NCI-H1105 treated with DMSO at 0.1 percent for 48 hours (cell line): ENCODE measurements around the gene GRID2.
"Not testable (repeated sequence)": the region's sequence is repeated elsewhere in the genome, so short reads cannot be mapped to it uniquely, and the experiment has no call there.

Source experiments
- DNase-seq: peaks from one replicate; lab custom pipeline; 2025; lab: John Stamatoyannopoulos, UW

Gene GRID2

DNA sequence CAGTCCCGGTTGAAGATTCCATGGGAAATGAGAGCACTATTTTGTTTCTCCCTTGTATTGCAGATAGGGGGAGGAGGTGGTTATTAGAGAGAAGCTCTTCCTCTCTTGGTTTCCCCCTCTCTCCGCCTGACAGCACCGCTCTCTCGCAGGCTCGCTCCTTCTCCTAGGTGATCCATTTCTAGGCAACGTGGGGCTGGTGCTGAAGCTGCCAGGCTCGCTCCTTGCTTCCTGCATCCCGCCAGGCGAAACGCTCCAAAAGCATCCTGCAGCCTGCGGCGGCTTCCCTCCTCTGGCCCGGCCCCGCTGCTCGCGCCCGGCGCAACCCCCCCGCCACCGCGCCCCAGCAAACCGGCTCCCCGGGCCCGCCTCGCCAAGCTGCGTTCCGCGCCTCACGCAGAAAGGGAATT lies at the start of gene GRID2:
Gene GRID2 (plus strand): TSS at position 346 of the 407 bp plus-strand sequence.
- peak; percentile 40 for DNase-seq

DNA sequence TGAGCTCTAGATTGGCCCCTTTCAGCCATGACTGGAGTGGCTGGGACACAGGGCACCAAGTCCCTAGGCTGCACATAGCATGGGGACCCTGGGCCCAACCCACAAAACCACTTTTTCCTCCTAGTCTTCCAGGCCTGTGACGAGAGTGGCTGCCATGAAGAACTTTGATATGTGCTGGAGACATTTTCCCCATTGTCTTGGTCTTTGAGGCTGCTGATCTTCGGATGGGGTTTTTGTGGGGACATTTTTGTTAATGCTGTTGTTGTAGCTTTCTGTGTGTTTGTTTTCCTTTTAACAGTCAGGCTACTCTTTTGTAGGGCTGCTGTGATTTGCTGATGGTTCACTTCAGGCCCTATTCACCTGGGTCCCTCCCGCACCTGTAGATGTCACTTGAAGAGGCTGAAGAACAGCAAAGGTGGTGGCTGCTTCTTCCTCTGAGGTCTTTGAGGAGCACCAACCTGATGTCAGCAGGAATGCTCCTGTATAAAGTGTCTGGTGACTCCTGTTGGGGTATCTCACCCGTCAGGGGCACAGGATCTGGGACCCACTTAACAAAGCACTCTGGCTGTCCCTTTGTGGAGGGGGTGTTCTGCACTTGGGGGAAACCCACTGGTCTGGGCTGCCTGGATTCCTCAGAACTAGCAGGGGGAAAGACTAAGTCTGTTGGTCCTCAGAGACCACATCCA lies 49.6 kb upstream of the GRID2 start:
- DNase-seq, result no peak

DNA sequence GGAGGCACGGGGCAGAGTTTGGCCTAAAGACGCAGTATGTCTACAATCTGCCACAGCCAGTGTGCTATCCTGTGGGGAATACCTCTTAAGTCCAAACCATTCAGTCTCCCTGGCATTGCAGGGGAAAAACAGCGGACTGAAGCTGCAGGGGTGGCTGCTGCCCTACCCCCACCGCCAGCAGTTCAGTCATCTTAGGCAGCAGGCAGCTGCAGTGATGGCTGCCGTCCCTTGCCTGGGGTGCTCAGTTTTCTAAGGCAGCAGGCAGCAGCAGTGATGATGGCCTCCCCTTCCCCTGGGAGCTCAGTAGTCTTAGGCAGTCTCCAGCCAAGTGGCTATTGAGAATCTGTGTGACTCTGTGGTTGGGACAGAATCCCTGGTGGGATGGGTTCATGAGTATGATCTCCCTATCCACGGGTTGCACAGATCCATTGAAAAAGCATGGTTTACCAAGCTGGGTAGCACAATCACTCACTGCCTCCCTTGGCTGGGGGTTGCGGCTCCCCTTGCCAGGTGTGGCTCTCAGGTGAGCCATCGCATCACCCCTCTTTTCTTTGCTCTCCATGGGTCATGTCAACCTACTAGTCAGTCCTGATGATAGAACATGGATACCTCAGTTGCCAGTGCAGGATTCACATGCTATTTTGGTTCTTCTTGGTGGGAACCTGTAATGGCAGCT lies 48.9 kb upstream of the GRID2 start:
- no peak for DNase-seq

DNA sequence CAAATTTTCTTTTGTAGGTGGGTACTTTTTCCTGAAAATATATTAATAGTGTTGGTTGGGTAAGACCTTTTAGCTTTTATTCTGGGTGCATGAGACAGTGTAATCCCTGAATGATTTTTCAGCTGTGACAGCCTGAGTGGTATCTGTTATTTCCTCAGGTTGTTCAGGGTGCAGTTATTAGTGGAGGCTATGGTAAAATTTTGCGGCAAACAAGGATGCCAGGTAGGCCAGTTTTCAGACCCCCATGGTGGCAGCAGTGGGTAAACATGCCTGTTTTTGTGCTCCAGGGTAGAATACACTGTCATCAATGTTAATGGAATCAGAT lies 47.9 kb upstream of the GRID2 start:
- no peak for DNase-seq

DNA sequence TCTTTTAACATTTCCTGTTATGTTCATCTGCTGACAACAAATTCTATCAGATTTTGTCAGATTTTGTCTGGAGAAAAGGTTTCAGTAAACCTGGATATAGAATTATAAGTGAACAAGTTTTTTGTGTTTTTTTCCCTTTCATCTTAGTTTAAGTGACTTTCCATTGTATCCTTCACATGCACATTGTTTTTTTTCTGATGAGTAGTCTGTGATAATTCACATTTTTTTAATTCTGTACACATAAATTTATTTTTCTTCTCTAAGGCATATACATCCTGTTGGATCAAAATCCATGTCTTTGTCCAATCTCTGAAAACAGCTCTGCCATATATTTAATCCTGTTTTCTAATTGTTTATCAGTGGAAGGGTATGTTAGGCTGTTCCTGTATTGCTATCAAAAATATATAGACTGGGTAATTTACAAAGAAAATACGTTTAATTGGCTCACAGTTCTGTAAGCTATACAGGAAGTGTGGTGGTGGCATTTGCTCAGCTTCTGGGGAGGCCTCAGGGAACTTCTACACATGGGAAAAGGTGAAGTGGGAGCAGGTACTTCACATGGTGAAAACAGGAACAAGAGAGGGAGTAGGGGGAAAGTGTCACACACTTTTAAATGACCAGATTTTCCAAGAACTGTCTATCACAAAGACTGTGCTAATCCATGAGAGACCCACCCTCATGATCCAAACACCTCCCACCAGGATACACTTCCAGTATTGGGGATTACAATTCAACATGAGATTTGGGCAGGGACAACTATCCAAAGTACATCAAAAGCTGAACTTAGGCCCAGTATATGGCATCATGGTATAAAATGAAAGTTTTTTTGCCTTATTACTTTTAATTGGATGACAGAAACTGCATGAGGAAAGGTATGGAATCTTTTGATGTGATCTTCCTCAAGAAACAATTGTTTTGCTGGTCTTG lies 45.6 kb upstream of the GRID2 start:
- no peak for DNase-seq

DNA sequence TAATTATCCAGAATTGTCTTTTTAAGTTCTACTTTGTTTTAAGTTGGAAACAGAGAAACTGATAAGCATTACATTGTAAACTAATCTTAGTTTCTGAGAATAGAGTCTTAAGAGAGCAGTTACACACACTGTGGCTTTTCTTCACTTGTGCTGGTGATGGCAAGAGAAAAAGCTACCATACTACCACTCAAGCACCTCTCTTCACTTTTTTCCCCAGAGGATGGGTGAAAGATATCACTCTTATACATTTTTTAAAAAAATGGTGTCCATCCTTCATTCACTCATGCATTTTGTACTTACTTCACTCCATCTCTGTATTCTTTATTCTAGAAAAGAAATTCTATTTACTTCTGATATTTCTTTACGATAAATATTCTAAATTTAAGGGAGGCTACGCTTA lies 42.5 kb upstream of the GRID2 start:
- DNase-seq, result no peak

DNA sequence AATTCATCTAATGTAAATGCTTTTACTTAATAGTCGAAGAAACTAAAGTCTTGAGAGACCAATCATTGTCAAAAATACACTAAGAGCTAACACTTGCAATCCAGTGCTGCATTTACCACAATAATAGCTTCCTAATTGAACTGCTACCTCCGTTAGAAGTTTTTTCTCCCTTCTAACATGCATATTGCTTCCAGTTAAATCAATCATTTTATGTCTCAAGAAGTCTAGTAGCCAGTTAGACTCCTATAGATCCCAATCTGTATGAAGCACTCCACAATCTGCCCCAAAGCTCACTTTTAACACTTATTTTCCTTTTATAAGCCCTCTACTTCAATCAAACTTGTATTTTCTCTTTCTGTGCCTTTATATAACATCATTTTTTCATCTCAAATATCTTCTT lies 41.4 kb upstream of the GRID2 start:
- DNase-seq, result no peak

DNA sequence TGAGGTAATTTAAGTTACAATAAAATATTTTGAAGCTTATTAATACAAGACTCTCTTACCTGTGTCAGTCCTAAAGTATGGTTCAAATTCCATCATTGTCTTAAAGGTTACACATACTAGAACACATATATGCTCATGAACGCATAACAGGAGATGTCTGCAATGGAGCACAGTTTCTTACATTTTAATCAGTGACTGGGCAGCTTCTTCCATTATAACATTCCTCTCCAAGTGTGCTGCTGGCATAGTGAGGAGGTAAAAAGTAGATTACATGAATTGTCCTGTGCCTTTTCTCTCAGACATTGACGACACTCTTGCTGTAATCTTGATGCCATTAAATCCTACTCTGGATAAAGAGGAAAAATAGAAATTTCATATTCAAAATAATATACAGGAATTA lies 40.8 kb upstream of the GRID2 start:
- no peak for DNase-seq

DNA sequence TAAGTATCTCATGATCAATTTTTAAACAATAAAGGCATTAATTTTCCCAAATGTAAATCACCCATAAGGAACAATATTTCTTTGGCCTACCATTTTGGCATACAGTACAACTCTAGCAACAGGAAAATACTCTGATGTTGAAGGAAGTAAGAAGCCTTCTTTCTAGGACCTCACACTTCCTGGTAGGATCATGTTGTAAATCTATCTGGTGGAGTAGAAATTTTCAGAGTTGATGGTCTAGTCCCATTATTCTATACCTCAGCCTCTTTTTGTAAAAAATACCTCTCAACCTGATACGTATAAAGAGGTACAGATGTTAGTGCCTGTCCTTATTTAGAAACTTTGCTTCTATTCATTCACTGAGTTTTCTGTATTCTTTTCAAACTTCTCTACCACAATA lies 40.2 kb upstream of the GRID2 start:
- no peak for DNase-seq

DNA sequence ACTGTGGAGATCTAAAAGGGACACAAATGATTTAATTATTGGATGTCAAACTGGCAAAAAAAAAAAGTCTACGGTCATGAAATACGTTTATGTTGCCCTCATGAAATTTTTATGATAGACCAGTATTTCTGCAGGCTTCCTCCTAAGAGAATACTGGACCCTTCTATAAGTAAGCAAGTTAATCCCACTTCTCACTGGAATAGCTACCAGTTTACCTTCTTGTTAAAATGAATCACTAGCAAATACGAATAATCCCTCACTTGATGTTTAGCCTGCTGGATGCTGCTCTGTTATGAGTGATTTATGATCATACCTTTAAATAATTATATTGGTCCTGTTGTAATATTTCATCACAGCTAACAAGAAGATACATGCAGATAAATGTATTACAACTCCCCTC lies 39.6 kb upstream of the GRID2 start:
- DNase-seq, result no peak

DNA sequence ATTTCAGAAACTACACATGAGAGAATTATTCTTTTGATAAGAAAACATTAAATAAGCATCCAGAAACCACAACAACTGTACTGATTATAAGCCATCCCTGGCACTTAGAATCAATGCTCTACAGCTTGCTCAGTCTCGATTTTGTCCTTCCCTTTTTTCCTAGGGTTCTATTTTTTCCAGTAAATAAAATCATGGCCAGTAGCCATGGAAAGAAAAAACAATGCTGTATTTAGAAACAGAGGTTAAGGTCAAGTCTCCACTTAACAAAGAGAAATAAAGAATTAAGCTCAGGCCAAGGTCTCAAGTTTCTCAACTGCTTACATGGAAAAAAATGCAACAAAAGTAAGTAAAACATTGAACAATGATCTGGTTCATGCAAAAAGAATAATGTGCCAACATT lies 38.7 kb upstream of the GRID2 start:
- DNase-seq, result no peak

DNA sequence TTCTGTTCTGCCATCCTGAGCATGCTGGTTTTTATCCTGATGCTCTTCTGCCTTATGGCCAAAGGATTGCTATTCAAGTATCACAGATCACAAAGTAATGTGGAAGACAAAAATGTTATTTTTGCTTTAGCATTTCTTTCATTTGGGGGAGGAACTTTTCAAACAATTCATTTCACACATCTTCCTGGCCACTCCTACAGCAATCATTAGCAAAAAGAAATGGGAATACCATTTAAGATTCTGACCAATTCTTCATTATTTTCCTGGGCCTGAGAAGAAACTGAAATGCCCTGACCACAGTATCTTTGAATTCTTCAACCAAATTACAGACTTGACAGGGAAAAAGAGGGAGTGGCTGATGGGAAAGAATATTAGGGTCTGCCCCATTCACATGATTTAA lies 38.0 kb upstream of the GRID2 start:
- no peak for DNase-seq

DNA sequence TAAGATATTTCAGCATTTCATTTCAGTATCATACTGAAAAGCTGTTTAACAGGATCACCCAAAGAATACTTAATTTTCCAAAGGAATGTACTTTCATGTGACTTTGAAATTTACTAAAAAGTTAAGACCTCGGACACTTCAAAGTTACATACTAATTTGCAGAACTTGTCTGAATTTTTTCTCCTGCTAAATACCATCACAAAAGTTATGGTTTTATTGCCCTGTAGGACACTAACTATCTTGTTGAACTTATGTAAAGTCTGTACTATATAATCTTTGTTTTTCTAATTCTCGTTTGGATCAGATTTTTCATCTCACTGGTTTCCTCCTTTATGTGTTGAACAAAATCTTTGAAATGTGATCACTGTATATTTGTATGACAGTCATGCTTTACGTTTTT lies 37.2 kb upstream of the GRID2 start:
- no peak for DNase-seq

DNA sequence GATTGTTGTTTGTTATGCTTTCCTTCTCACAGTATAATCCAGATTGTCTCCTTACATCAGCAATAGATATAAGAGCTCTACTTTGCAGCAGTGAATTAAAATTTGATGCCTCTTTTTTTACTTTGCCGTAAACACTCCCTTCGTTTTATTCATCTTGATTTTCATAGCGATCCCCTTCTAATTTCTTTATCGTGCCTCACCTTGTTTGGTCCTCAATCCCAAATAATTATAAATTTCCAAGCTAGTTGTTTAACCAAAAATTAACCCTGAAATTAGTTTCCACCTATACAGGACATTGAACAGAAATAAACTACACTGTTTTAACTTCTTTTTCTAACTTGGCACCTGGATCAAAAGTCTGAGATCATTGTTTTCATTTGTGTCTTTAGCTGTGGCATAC lies 35.1 kb upstream of the GRID2 start:
- no peak for DNase-seq

DNA sequence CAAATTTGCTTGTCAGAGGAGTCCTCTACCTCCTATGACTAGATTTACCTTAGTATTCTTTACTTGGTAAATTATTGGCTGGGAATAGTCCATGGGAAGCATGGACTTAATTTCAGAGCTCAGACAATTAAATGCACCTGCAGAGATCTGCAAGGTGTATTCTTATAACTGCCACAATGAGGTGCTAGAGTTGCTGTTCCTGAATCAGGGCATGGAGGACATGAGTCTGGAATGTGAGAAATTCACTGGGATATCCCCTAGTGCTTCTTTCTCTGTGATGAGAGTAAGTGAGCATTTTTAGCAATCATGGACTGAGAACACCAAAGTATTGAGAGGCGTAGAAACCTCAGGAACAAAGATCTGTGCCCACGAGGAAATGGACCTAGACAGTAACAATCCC lies 32.9 kb upstream of the GRID2 start:
- no peak for DNase-seq

DNA sequence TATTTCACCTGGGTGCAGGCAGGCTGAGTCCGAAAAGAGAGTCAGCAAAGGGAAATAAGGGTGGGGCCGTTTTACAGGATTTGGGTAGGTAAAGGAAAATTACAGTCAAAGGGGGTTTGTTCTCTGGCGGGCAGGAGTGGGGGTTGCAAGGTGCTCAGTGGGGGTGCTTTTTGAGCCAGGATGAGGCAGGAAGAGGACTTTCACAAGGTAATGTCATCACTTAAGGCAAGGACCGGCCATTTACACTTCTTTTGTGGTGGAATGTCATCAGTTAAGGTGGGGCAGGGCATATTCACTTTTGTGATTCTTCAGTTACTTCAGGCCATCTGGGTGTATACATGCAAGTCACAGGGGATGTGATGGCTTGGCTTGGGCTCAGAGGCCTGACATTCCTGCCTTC lies 32.2 kb upstream of the GRID2 start:
- not testable (repeated sequence) for DNase-seq

DNA sequence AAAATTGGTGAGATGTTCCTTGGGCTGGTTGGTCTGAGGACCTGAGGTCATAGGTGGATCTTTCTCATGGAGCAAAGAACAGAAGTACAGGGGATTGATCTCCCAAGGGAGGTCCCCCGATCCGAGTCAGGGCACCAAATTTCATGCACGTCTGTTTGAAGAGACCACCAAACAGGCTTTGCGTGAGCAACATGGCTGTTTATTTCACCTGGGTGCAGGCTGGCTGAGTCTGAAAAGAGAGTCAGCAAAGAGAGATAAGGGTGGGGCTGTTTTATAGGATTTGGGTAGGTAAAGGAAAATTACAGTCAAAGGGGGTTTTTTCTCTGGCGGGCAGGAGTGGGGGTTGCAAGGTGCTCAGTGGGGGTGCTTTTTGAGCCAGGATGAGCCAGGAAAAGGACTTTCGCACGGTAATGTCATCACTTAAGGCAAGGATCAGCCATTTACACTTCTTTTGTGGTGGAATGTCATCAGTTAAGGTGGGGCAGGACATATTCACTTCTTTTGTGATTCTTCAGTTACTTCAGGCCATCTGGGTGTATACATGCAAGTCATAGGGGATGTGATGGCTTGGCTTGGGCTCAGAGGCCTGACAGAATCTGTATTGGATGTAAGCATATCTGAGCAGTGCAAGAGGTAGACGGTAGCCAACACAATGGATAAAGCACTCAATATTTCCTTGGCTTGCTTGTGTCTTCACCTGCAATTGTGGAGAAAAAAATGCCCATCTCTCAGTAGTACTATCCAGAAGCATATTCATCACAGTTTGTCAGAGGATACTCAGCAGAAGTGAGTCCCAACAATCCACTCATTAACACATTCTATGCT lies 26.5 kb upstream of the GRID2 start:
- not testable (repeated sequence) for DNase-seq

DNA sequence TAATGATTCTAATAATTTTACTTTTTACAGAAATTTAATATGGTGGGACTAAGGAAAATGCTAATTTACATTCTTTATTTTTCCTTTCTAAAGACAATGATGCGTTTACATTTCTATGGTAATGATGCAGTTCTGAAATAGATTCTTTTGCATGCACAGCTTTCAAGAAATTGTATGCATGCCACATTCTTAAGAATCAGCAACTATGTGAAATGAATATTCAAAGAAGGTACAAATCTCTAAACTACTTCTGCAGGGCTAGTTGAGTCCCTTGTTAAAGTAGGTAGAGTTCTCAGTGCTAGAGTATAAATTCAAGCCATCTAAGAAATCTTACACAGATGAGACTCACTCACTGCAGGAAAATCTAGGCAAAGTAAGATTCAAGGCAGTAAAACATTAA lies 24.5 kb upstream of the GRID2 start:
- no peak for DNase-seq

DNA sequence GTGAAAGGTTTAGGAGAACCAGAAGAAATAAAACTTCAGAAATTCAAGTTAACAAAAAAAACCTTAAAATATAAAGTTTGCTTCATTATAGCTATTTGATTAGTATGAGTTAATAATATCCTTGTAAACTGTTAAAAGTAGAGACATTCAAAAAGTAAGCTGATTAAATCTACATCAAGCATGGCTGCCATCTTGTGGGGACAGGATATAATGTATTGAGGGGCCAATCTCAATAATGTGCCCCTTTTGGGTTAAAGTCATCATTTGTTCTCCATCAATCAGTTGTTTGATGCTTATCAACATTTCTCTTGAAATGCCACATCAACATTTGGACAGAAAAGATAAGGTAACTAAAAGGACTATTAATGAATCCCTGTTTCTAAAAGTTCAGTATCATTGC lies 4.6 kb upstream of the GRID2 start:
- DNase-seq, result no peak

DNA sequence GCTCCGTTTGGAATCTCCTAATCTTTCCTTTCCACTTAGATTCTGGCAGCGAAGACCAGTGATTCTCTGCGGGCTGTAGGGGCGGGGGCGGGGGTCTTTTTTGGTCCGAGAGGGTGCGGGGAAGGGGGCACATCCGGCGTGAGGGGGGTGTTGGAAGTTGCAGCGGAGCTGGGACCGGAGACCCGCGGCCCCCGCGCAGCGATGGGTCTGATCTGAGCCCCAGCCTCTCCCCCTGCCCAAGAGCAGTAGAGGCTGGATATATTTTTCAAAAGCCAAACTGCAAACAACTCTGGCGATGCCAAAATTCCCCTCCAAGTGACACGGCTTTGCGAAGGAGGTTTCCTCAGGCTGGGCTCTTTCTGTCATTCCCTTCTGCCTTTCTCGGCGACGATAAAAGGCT lies 355 bp downstream of the GRID2 start:
- no peak for DNase-seq

DNA sequence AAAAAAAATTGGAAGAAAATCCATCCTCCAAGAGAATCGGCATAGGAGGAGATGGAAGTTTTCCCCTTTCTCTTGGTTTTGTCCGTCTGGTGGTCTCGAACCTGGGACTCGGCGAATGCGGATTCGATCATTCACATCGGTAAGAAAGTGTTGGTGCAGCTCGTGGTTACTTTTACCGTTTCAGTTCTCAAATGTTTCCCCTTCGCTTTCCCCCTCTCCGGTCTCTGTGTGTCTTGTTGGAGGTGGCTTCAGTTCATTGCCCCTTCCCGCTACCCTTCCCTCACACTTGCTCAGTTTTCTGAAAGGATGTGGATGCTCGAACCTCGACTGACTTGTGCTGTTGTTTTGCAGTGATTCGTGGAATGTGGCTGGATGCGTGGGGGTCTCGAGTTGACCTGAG lies 840 bp downstream of the GRID2 start:
- no peak for DNase-seq

DNA sequence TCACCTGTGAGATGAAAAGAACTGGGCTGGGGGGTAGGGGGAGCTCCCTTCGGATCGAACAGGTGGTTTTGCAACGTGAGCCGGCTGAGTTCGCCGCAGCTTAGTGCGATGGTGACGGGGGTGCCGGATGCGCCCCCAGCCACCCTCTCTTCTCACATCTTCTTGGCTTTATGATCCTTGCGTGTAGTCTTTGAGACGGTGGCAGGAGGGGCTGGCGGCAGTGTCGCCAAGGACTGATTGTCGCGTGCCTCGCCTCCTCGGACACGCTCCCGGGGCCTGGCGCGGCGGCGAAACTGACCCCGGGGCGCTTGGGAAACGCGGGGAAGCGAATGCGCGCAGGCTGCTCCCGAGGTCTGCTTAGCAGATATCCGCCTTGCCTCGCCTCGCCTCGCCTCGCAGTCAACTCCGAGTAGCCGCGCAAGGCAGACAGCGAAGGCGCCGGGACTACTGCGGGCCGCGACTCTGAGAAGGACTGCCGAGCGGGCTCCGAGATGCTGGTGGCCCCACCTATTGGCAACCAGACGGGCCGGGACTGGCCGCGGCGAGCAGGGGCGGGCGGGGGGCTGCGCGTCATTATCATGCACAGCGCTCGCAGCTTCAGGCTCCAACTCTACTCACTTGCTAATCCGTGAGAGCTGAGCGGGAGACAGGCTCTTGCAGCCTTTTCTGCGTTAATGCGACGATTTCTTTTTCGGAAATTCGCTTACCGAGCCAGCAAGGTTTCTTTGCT lies 1.5 kb downstream of the GRID2 start:
- DNase-seq, result peak; percentile 45
